Erythroblast (primary cell): ENCODE measurements around the gene CYBC1.

ENCODE experiments used
- DNase-seq, 2 experiments: peaks; one replicate each; lab custom pipeline; 2025; lab: John Stamatoyannopoulos, UW
- GATA1 ChIP-seq: IDR thresholded peaks from 2 replicates; pipeline ENCODE4 v1.6.1; 2011; ENCODE audit warnings: low read depth, mild to moderate bottlenecking, control low read depth, low read length, moderate library complexity
- POLR2A ChIP-seq: IDR thresholded peaks from 2 replicates; pipeline ENCODE4 v1.6.1; 2011; ENCODE audit warnings: mild to moderate bottlenecking, low read length

CYBC1 gene

DNA sequence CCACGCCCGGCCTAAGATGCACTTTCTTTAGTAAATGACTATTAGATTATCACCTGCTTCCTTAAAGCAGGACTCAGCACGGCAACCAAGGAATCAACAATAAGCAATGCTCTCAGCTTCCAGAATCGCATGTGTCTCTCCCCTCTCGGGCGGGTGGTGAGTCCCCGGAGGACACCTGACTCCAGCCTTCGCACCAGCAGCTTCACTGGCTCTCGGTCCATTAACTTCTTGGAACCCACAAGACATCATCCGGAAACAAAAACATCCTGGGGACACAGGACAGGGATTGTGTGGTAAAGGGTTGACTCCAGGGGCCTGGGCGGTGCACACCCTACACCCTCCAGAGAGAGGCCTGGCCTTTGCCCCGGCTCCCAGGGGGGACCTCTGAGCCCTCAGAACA, 56.3 kb downstream of the CYBC1 start:
- TF ChIP-seq GATA1 (no peak), POLR2A (no peak)

DNA sequence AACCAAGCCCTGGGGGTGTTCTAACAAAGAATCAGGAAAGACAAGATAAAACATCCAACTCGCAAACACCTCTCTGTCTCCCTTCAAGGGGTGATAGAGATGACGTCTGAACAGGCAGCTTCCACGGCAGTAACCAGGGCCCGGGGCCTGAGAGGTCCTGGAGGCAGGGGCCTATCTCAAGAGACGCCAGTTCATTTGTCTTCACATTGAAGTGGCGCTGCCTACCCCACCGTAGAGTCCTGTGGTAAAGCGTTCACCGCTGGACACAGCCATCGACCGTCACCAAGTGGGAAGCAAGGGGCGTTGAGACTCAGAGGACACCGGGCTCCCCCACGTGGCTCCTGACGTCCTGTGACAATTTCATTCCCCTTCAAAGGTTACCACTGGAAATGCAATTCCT, 57.6 kb downstream of the CYBC1 start:
- DNase-seq = no peak

More for the DNA sequence above, 56.3 kb downstream of the CYBC1 start:
- no peak for DNase-seq

More for the DNA sequence above, 57.6 kb downstream of the CYBC1 start:
- no peak for TF ChIP-seq POLR2A
- TF ChIP-seq GATA1 = no peak
